SK-N-SH (cell line): ENCODE data around the gene TCF25.

Experiments used
- CHD2 ChIP-seq: fragments of 150-350 bp; IDR thresholded peaks from 2 replicates; pipeline ENCODE4 v1.6.1; 2018; ENCODE audit warnings: low read length; ENCODE audit not compliant: partially characterized antibody
- EP300 ChIP-seq, 2 experiments: IDR thresholded peaks; 2 replicates each; pipeline versions ENCODE4 v1.4.0 to v1.6.1; 2012; ENCODE audit warnings: borderline replicate concordance in 1 of 2, low read depth in 1 of 2, low read length in 1 of 2
- EZH2phosphoT487 ChIP-seq: fragments of 200-600 bp; sonication (generic); IDR thresholded peaks from 2 replicates; pipeline ENCODE4 v1.6.1; 2017; ENCODE audit warnings: low read depth, mixed run types, mild to moderate bottlenecking, antibody characterized with exemption, moderate library complexity, borderline replicate concordance
- FOSL2 ChIP-seq: IDR thresholded peaks from 2 replicates; pipeline ENCODE4 v1.4.0; 2012; ENCODE audit warnings: low read depth, mild to moderate bottlenecking, moderate library complexity, borderline replicate concordance
- FOXM1 ChIP-seq: IDR thresholded peaks from 2 replicates; pipeline ENCODE4 v1.4.0; 2012; ENCODE audit warnings: low read depth, mild to moderate bottlenecking
- GATA2 ChIP-seq: sonication (generic); formaldehyde crosslinking; IDR thresholded peaks from 2 replicates; pipeline ENCODE4 v1.5.0; 2020; ENCODE audit warnings: mild to moderate bottlenecking, missing genetic modification reagents
- MEF2A ChIP-seq: IDR thresholded peaks from 2 replicates; pipeline ENCODE4 v1.4.0; 2012; ENCODE audit warnings: low read depth, borderline replicate concordance
- MXI1 ChIP-seq: IDR thresholded peaks from 2 replicates; pipeline ENCODE4 v1.6.1; 2012; ENCODE audit warnings: mild to moderate bottlenecking, low read depth, low read length, improper control_type of control experiment
- RAD21 ChIP-seq: IDR thresholded peaks from 2 replicates; pipeline ENCODE4 v1.6.1; 2012; ENCODE audit warnings: mild to moderate bottlenecking, low read length
- SMC3 ChIP-seq: IDR thresholded peaks from 2 replicates; pipeline ENCODE4 v1.6.1; 2012; ENCODE audit warnings: low read depth, low read length, improper control_type of control experiment
- TAF1 ChIP-seq: IDR thresholded peaks from 2 replicates; pipeline ENCODE4 v1.6.1; 2012; ENCODE audit warnings: low read depth, mild to moderate bottlenecking, low read length, moderate library complexity, borderline replicate concordance
- TEAD4 ChIP-seq: IDR thresholded peaks from 2 replicates; pipeline ENCODE4 v1.4.0; 2012; ENCODE audit warnings: mild to moderate bottlenecking, borderline replicate concordance; ENCODE audit not compliant: insufficient read depth
- TF ChIP-seq, protein P1 (sequence below): fragments of 200-600 bp; sonication (generic); IDR thresholded peaks from 2 replicates; pipeline ENCODE4 v1.6.1; 2017; ENCODE audit warnings: antibody characterized with exemption, mild to moderate bottlenecking, moderate library complexity
- TF ChIP-seq, protein P2 (sequence below): IDR thresholded peaks from 2 replicates; pipeline ENCODE4 v1.6.1; 2012; ENCODE audit warnings: mild to moderate bottlenecking, low read depth, low read length, moderate library complexity

DNA sequence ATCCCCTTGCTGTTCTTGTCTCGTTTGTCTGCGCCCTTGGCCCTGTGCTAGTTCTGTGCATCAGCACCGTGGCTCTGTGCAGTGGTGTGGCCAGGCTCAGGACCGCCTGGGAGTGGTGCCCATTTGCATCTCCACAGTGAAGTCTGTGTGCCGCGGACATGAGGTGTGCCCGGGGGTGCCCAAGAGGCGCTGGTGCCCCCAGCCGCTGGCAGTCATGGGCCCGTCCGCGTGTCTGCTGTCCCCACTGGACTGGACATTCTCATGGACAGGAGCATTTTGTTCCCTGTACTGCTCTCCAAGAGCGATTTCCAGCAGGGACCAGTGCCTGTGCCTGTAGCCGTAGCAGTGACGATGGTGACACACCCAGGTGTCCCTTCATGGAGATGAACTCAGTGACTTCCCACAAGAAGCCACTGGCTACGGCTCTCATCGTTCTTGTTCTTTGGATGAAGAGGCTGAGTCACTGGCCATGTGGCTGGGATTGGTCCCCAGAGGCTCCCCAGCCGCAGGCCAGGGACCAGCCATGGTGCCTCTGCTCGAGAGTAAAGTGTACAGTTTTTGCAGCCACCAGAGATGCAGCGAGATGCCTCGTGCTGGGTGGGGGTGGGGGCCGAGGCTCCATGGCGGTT lies 32.2 kb downstream of the TCF25 start:
- TF ChIP-seq MXI1 (no peak), FOSL2 (no peak), FOXM1 (no peak), MEF2A (no peak), GATA2 (no peak), TAF1 (no peak), SMC3 (no peak), EP300 (IDR thresholded peaks at IDR 0.05; ENCODE audit: borderline replicate concordance in 1 of 2, low read depth in 1 of 2, low read length in 1 of 2) (no peak), EZH2phosphoT487 (no peak), TEAD4 (no peak), RAD21 (no peak), CHD2 (no peak)
- TF ChIP-seq, protein P1, sequence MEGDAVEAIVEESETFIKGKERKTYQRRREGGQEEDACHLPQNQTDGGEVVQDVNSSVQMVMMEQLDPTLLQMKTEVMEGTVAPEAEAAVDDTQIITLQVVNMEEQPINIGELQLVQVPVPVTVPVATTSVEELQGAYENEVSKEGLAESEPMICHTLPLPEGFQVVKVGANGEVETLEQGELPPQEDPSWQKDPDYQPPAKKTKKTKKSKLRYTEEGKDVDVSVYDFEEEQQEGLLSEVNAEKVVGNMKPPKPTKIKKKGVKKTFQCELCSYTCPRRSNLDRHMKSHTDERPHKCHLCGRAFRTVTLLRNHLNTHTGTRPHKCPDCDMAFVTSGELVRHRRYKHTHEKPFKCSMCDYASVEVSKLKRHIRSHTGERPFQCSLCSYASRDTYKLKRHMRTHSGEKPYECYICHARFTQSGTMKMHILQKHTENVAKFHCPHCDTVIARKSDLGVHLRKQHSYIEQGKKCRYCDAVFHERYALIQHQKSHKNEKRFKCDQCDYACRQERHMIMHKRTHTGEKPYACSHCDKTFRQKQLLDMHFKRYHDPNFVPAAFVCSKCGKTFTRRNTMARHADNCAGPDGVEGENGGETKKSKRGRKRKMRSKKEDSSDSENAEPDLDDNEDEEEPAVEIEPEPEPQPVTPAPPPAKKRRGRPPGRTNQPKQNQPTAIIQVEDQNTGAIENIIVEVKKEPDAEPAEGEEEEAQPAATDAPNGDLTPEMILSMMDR, result no peak
- TF ChIP-seq, protein P2, sequence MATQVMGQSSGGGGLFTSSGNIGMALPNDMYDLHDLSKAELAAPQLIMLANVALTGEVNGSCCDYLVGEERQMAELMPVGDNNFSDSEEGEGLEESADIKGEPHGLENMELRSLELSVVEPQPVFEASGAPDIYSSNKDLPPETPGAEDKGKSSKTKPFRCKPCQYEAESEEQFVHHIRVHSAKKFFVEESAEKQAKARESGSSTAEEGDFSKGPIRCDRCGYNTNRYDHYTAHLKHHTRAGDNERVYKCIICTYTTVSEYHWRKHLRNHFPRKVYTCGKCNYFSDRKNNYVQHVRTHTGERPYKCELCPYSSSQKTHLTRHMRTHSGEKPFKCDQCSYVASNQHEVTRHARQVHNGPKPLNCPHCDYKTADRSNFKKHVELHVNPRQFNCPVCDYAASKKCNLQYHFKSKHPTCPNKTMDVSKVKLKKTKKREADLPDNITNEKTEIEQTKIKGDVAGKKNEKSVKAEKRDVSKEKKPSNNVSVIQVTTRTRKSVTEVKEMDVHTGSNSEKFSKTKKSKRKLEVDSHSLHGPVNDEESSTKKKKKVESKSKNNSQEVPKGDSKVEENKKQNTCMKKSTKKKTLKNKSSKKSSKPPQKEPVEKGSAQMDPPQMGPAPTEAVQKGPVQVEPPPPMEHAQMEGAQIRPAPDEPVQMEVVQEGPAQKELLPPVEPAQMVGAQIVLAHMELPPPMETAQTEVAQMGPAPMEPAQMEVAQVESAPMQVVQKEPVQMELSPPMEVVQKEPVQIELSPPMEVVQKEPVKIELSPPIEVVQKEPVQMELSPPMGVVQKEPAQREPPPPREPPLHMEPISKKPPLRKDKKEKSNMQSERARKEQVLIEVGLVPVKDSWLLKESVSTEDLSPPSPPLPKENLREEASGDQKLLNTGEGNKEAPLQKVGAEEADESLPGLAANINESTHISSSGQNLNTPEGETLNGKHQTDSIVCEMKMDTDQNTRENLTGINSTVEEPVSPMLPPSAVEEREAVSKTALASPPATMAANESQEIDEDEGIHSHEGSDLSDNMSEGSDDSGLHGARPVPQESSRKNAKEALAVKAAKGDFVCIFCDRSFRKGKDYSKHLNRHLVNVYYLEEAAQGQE, result no peak
